B cell (primary cell): ENCODE measurements around the gene CPD.

ENCODE experiments used
- CTCF ChIP-seq: fragments of 200-600 bp; IDR thresholded peaks from one replicate; pipeline ENCODE4 v1.8.0; 2022; ENCODE audit warnings: antibody characterized with exemption, mild to moderate bottlenecking
- EZH2 ChIP-seq: IDR thresholded peaks from 2 replicates; pipeline ENCODE4 v1.6.1; 2012; ENCODE audit warnings: borderline replicate concordance, low read depth, mild to moderate bottlenecking, moderate library complexity, low read length; ENCODE audit not compliant: insufficient read depth, poor library complexity, severe bottlenecking

- TF ChIP-seq CTCF, result no peak
- TF ChIP-seq EZH2, result peak; percentile 35
Measured at GRCh38 chr17:30379303-30379902, 676 bp downstream of the CPD start.
